GM23248 (cell line): Measurements from ENCODE around the gene P2RY12.

ENCODE experiments used
- EZH2 ChIP-seq: fragments of 200-600 bp; sonication (generic); IDR thresholded peaks from 2 replicates; pipeline ENCODE4 v1.6.1; 2018; ENCODE audit warnings: antibody characterized with exemption, mild to moderate bottlenecking; ENCODE audit not compliant: insufficient read depth, poor library complexity, severe bottlenecking
- EZH2phosphoT487 ChIP-seq: fragments of 200-600 bp; sonication (generic); IDR thresholded peaks from 2 replicates; pipeline ENCODE4 v1.6.1; 2018; ENCODE audit warnings: antibody characterized with exemption, moderate library complexity, mild to moderate bottlenecking, low read depth; ENCODE audit not compliant: insufficient read depth

DNA sequence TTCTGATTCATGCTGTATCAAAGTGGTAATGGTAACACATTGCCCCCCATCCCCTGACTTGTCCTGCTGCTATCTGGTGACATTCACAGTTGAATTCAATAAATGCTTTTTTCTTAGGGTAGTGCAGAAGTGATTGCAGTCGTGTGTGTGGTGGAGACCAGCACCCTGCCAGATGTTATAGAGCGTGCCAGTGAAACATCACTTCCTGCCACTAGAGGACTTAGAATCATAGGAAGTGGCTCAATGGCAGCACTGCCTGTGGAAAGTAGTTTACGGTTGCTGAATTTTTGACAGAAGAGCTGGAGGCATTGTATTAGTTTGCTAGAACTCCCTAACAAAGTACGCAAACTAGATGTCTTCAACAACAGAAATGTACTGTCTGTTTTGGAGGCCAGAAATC lies 37.4 kb upstream of the P2RY12 start:
- TF ChIP-seq EZH2 (no peak), EZH2phosphoT487 (no peak)
